GM21367 (cell line): ENCODE measurements around the gene HLCS.

Experiments used
- ATAC-seq: cut with Tn5 transposase; IDR thresholded peaks from one replicate; pipeline ENCODE4 v1.9.1; 2021; ENCODE audit not compliant: unreplicated experiment

Gene HLCS

GRCh38 chr21:36706951-36707762 lies 259.3 kb downstream of the HLCS start:
- no peak for ATAC-seq

- ATAC-seq, result no peak
Measured at GRCh38 chr21:36706482-36706852, 260.0 kb downstream of the HLCS start.

GRCh38 chr21:36705679-36706481 lies 260.6 kb downstream of the HLCS start:
- ATAC-seq, result no peak

- ATAC-seq, result no peak
Measured at GRCh38 chr21:36704958-36705678, 261.4 kb downstream of the HLCS start.

- ATAC-seq, result no peak
Measured at GRCh38 chr21:36704281-36704957, 262.1 kb downstream of the HLCS start.

- ATAC-seq, result no peak
Measured at GRCh38 chr21:36703626-36704280, 262.7 kb downstream of the HLCS start.

- no peak for ATAC-seq
Measured at GRCh38 chr21:36703123-36703522, 263.3 kb downstream of the HLCS start.

- ATAC-seq, result no peak
Measured at GRCh38 chr21:36702622-36702968, 263.9 kb downstream of the HLCS start.

- no peak for ATAC-seq
Measured at GRCh38 chr21:36701756-36702621, 264.5 kb downstream of the HLCS start.

GRCh38 chr21:36700971-36701755 lies 265.3 kb downstream of the HLCS start:
- no peak for ATAC-seq
